ENCODE results near the gene PDXK. TPM values are rescaled to one million over a fixed set of nuclear protein-coding genes. Genes with fewer than 3 reads are reported as not detected.

The PDXK gene
- total and polyA plus RNA-seq, 3 donors from 2014 or later = 277 to 871 (median 327) TPM

DNA sequence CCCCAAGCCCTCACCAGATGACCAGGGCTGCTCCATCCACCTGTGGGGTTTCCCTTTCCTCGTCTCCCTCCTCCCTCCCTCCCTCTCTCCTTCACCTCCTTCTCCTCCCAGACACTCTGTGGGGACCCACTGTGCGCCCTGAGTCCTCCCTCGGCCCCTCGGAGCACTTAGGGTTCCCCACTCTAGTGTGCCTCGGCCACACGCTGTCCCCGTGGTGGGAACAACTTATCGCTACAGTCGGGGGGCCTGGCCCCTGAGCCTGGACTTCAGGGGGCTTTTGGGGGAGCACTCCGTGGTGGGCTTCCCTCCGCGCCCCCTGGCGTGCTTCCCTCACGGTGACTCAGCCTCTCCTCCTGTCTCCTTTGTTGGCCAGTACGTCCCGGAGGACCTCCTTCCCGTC lies 29.7 kb downstream of the PDXK start:
- H3K36me3 ChIP-seq (ENCODE audit: low read depth, missing control alignments) = no peaks in the 10 kb centered on the region

DNA sequence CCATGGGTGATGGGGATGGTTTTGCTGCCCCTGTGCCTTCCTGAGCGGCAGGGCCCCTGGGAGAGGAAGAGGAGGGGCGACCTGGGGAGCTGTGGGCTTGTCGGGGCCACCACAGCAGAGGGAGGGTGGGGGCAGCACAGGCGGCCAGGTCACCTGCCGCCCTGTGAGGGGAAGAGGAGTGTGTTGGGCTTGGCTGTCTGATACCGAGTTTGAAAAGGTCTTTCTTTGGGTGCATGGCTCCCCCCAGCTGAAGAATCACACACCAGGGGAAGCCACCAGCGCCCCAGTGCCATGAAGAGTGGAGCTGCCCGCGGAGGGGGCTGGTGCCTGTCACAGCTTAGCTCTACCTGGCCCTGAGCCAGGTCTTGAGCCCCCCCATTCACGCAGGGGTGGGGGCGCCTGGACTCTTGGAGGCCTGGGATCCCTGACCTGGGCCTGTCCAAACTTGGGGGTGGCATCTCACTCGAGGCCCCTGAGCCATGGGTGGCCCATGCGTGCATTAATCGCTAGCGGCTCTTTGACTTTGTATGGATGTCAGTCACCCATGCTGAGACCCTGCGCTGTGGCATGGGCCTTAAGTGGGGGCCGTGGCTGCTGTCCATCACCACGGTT lies 30.8 kb downstream of the PDXK start:
- TF ChIP-seq, protein P1, sequence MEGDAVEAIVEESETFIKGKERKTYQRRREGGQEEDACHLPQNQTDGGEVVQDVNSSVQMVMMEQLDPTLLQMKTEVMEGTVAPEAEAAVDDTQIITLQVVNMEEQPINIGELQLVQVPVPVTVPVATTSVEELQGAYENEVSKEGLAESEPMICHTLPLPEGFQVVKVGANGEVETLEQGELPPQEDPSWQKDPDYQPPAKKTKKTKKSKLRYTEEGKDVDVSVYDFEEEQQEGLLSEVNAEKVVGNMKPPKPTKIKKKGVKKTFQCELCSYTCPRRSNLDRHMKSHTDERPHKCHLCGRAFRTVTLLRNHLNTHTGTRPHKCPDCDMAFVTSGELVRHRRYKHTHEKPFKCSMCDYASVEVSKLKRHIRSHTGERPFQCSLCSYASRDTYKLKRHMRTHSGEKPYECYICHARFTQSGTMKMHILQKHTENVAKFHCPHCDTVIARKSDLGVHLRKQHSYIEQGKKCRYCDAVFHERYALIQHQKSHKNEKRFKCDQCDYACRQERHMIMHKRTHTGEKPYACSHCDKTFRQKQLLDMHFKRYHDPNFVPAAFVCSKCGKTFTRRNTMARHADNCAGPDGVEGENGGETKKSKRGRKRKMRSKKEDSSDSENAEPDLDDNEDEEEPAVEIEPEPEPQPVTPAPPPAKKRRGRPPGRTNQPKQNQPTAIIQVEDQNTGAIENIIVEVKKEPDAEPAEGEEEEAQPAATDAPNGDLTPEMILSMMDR (IDR thresholded peaks at IDR 0.05) = no peak
- H3K9me3 ChIP-seq = no peaks in the 10 kb centered on the region
- H3K27ac ChIP-seq = no peak overlapping the region
- intact Hi-C loops (cut with DNase I; ENCODE audit: low total_unique reads) = no loop called here
- WGBS, 2 donors = 85 to 92% methylated on average over 10 to 18 of the region's 18 CpGs
- H3K36me3 ChIP-seq (ENCODE audit: low read depth, missing control alignments) = no peaks in the 10 kb centered on the region
- DNase-seq = no peak
- H3K4me1 ChIP-seq = peaks cover 5% of the 10 kb centered on the region
- H3K27me3 ChIP-seq = no peaks in the 10 kb centered on the region
- no peak overlapping the region for H3K4me3 ChIP-seq

More for the DNA sequence above, 29.7 kb downstream of the PDXK start:
- H3K27ac ChIP-seq = no peak overlapping the region
- no peak for DNase-seq
- no peaks in the 10 kb centered on the region for H3K9me3 ChIP-seq
- WGBS, 2 donors = 94% methylated on average over 17 of the region's 17 CpGs
- no peak overlapping the region for H3K4me3 ChIP-seq
- H3K4me1 ChIP-seq = no peaks in the 10 kb centered on the region
- intact Hi-C loops (cut with DNase I; ENCODE audit: low total_unique reads) = no loop called here
- H3K27me3 ChIP-seq = no peaks in the 10 kb centered on the region
- TF ChIP-seq, protein P1 (IDR thresholded peaks at IDR 0.05) = no peak
- no peak for TF ChIP-seq POLR2A (IDR thresholded peaks at IDR 0.05)

DNA sequence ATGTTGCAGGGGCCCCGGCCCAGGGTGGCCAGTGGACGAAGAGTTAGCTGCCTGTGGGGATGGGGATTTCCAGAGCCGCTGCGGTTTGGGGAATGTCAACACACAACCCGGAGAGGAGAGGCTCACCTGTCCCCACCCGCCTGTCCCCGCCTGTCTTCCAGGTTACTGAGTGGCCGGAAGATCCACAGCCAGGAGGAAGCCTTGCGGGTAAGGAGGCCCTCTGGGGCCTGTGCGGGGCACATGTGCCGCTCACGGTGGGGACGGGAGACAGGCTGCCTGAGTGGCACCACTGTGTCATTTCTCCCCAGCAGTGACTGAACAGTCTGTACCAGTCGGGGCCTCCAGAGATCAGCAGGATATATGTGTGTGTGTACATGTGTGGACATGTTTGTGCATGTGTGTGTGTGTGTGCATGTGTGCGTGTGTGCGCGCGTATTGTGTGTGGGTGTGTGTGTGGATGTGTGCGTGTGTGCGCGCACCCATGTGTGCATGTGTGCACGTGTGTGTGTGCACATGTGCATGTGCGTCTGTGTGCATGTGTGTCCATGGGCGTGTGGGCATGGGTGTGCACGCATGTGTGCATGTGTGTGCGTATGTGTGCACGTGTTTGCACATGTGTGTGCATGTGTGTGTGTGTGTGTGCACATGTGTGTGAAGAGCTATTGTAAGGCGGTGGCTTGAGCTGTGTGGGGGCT lies 31.6 kb downstream of the PDXK start:
- TF ChIP-seq, protein P1 (IDR thresholded peaks at IDR 0.05) = no peak
- TF ChIP-seq POLR2A (IDR thresholded peaks at IDR 0.05) = no peak
- H3K27ac ChIP-seq = no peak overlapping the region
- intact Hi-C loops (cut with DNase I; ENCODE audit: low total_unique reads) = no loop called here
- no peak overlapping the region for H3K4me3 ChIP-seq
- no peaks in the 10 kb centered on the region for H3K36me3 ChIP-seq (ENCODE audit: low read depth, missing control alignments)
- no peak for DNase-seq
- 85 to 88% methylated on average over 20 to 28 of the region's 28 CpGs for WGBS, 2 donors
- H3K4me1 ChIP-seq = peaks cover 9% of the 10 kb centered on the region
- H3K27me3 ChIP-seq = no peaks in the 10 kb centered on the region
- H3K9me3 ChIP-seq = no peaks in the 10 kb centered on the region

DNA sequence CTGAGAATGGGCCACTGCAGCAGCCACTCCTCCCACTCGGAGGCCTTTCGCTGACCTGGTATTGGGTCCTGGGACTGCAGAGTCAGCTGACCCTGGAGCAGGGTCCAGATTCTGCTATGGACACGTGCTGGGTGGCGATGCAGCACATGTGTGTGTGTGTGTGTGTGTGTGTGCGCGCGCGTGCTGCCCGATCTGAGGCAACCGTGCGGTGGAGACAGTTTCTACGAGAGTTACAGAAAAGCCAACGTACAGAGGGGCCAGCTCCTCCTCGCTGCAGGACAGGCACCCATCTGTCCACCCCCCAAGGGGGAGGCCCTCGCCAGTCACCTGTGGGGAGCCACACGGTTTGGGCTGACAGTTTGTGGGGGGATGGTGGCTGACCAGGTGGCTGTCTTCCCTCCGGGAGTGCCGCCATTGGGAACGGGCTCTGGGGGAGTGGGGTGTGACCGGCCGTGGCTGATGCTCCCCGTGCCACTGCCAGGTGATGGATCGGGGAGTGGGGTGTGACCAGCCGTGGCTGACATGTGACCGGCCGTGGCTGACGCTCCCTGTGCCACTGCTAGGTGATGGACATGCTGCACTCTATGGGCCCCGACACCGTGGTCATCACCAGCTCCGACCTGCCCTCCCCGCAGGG lies 33.1 kb downstream of the PDXK start:
- intact Hi-C loops (cut with DNase I; ENCODE audit: low total_unique reads) = no loop called here
- H3K36me3 ChIP-seq (ENCODE audit: low read depth, missing control alignments) = no peaks in the 10 kb centered on the region
- DNase-seq = no peak
- TF ChIP-seq, protein P1 (IDR thresholded peaks at IDR 0.05) = no peak
- no peak for TF ChIP-seq POLR2A (IDR thresholded peaks at IDR 0.05)
- peaks cover 19% of the 10 kb centered on the region for H3K4me1 ChIP-seq
- H3K9me3 ChIP-seq = no peaks in the 10 kb centered on the region
- H3K4me3 ChIP-seq = no peak overlapping the region
- H3K27me3 ChIP-seq = no peaks in the 10 kb centered on the region
- 83 to 94% methylated on average over 21 to 31 of the region's 31 CpGs for WGBS, 2 donors
- no peak overlapping the region for H3K27ac ChIP-seq

Data from testis (tissue), 3 donors.